Activated CD8-positive, alpha-beta memory T cell treated with anti-CD3 and anti-CD28 coated beads for 48 hours (primary cell): ENCODE results near the gene LGMN.

Experiments used
- DNase-seq, 3 experiments: peaks; one replicate each; pipeline ENCODE4 v3.0.0-alpha.2; 2020; ENCODE audit warnings: low read depth in 2 of 3, low spot score in 2 of 3

Gene LGMN

GRCh38 chr14:92655419-92656201 lies 92.8 kb downstream of the LGMN start:
- DNase-seq = no peak

DNA sequence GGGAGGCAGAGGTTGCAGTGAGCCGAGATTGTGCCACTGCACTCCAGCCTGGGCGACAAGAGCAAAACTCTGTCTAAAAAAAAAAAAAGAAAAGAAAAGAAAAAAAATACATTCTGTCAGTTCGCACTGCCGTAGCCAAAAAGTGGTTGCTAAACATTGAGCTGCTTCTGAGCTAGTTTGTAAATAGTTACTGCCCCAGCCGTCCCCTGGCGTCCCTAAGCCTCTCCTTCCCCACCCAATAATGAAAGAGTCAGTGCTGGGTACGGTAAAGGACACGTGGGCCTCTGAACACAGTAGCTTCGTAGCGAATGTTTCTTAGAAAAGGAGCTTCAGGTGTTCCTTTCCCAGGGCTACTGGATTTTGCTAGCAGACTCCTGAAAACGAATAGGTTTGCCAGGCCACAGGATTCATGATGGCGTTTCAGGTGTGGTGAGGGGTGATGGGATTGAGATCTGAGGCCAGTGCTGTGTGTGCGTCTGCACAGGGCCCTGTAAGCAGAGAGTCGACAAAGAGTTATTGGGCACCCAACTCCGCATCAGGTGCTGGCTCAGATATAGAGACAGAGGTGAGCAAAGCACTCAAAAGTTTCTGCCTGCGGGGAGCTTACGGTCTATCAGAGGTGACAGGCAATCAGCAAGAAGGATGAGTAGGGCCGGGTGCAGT lies 94.1 kb downstream of the LGMN start:
- DNase-seq = no peak
